Hepatocyte (in vitro differentiated cells): ENCODE measurements around the gene LIMS2. TPM values are rescaled to one million over a fixed set of nuclear protein-coding genes. Genes with fewer than 3 reads are reported as not detected.
A peak's percentile ranks its signal among the peaks of the same experiment; 100 is the strongest.

Experiments used
- DNase-seq: peaks from one replicate; pipeline ENCODE4 v3.0.0-alpha.2; 2016; ENCODE audit warnings: low spot score
- H2AFZ ChIP-seq: fragments of 200-600 bp; sonication (generic); 2 replicates; pipeline ENCODE4 v1.6.0; 2016; ENCODE audit warnings: antibody characterized with exemption, mild to moderate bottlenecking
- H3K27ac ChIP-seq: fragments of 200-600 bp; sonication (generic); 2 replicates; pipeline ENCODE4 v1.5.1; 2016; ENCODE audit warnings: mild to moderate bottlenecking
- H3K27me3 ChIP-seq: fragments of 200-600 bp; sonication (generic); 2 replicates; pipeline ENCODE4 v1.6.1; 2016
- H3K36me3 ChIP-seq: fragments of 200-600 bp; sonication (generic); replicated peaks from 2 replicates; pipeline ENCODE4 v1.5.1; 2016; ENCODE audit warnings: low read depth; ENCODE audit not compliant: insufficient read depth
- H3K4me1 ChIP-seq: fragments of 200-600 bp; sonication (generic); 2 replicates; pipeline ENCODE4 v1.5.1; 2016; ENCODE audit warnings: mild to moderate bottlenecking, moderate library complexity; ENCODE audit not compliant: insufficient read depth
- H3K4me2 ChIP-seq: fragments of 200-600 bp; sonication (generic); 2 replicates; pipeline ENCODE4 v1.6.0; 2016
- H3K4me3 ChIP-seq: fragments of 200-600 bp; sonication (generic); 2 replicates; pipeline ENCODE4 v1.5.1; 2016; ENCODE audit warnings: mild to moderate bottlenecking
- H3K79me2 ChIP-seq: fragments of 200-600 bp; sonication (generic); 2 replicates; pipeline ENCODE4 v1.6.0; 2017; ENCODE audit warnings: mild to moderate bottlenecking
- H3K9me2 ChIP-seq: fragments of 200-600 bp; sonication (generic); replicated peaks from 2 replicates; pipeline ENCODE4 v1.6.0; 2017; ENCODE audit warnings: mild to moderate bottlenecking; ENCODE audit not compliant: insufficient read depth
- H3K9me3 ChIP-seq: fragments of 200-600 bp; sonication (generic); 2 replicates; pipeline ENCODE4 v1.5.1; 2016; ENCODE audit warnings: low read depth, mild to moderate bottlenecking
- H4K20me1 ChIP-seq: fragments of 200-600 bp; sonication (generic); 2 replicates; pipeline ENCODE4 v1.6.0; 2016; ENCODE audit warnings: mild to moderate bottlenecking; ENCODE audit not compliant: insufficient read depth, poor library complexity, severe bottlenecking
- CTCF ChIP-seq: fragments of 200-600 bp; sonication (generic); IDR thresholded peaks from 2 replicates; pipeline ENCODE4 v1.5.1; 2016; ENCODE audit warnings: antibody characterized with exemption, mild to moderate bottlenecking; ENCODE audit not compliant: poor library complexity
- EZH2 ChIP-seq: fragments of 200-600 bp; sonication (generic); IDR thresholded peaks from 2 replicates; pipeline ENCODE4 v1.6.1; 2016; ENCODE audit warnings: antibody characterized with exemption, mild to moderate bottlenecking, borderline replicate concordance
- EZH2phosphoT487 ChIP-seq: fragments of 200-600 bp; sonication (generic); IDR thresholded peaks from one replicate; pipeline ENCODE4 v1.6.1; 2018; ENCODE audit warnings: antibody characterized with exemption, mild to moderate bottlenecking, low read depth, moderate library complexity; ENCODE audit not compliant: unreplicated experiment, severe bottlenecking
- WGBS: methylation state at CpG from one replicate; pipeline ENCODE4 v1.1.6; 2016; ENCODE audit warnings: low lambda C conversion rate; ENCODE audit errors: missing lambda C conversion rate; 5-methylcytosine and 5-hydroxymethylcytosine counted together
- polyA plus RNA-seq: library from polyadenylated mRNA; unstranded; fragments of >200 nt; fragmentation: Nextera tagmentation; extraction: Ambion mirVana; gene quantifications from 2 replicates; pipeline ENCODE4 v1.2.1, GENCODE V29; 2016
- total RNA-seq: library from RNA; depleted of rRNA; stranded (reverse); fragments of >200 nt; gene quantifications from 2 replicates; pipeline ENCODE4 v1.2.3, GENCODE V29; 2014

LIMS2 gene
- total and polyA plus RNA-seq, 2 experiments from 2014 or later, result 4.0 to 8.3 TPM

GRCh38 chr2:127700527-127701192, 25.3 kb upstream of the LIMS2 start:
- Histone ChIP-seq H3K27ac (peak overlapping the region; percentile 99), H3K79me2 (peaks cover 26% of the 10 kb centered on the region), H4K20me1 (peaks cover 10% of the 10 kb centered on the region), H3K9me2 (no peaks in the 10 kb centered on the region), H3K4me2 (peak overlapping the region; percentile 81), H3K4me3 (peak overlapping the region; percentile 27), H3K4me1 (peaks cover 19% of the 10 kb centered on the region), H3K27me3 (no peaks in the 10 kb centered on the region), H3K9me3 (no peaks in the 10 kb centered on the region), H2AFZ (peak overlapping the region; percentile 63), H3K36me3 (no peaks in the 10 kb centered on the region)
- no peak for TF ChIP-seq CTCF
- TF ChIP-seq EZH2, result no peak
- TF ChIP-seq EZH2phosphoT487, result no peak
- WGBS, result 46% methylated on average over 17 of the region's 17 CpGs
- peak; percentile 92 for DNase-seq

- Histone ChIP-seq H3K9me2 (no peaks in the 10 kb centered on the region), H3K9me3 (no peaks in the 10 kb centered on the region), H3K27me3 (no peaks in the 10 kb centered on the region), H2AFZ (no peak overlapping the region), H3K4me3 (no peak overlapping the region), H3K4me2 (no peak overlapping the region), H3K4me1 (peaks cover 22% of the 10 kb centered on the region), H4K20me1 (peaks cover 10% of the 10 kb centered on the region), H3K27ac (no peak overlapping the region), H3K79me2 (peaks cover 16% of the 10 kb centered on the region), H3K36me3 (no peaks in the 10 kb centered on the region)
- no peak for TF ChIP-seq EZH2
- no peak for TF ChIP-seq EZH2phosphoT487
- no peak for TF ChIP-seq CTCF
- DNase-seq, result no peak
- 94% methylated on average over 25 of the region's 27 CpGs for WGBS
These were observed 23.4 kb upstream of the LIMS2 start for GRCh38 chr2:127698553-127699355.

GRCh38 chr2:127697482-127698180, 22.3 kb upstream of the LIMS2 start:
- H4K20me1 ChIP-seq, result peaks cover 3% of the 10 kb centered on the region
- TF ChIP-seq EZH2phosphoT487 (no peak), CTCF (no peak), EZH2 (no peak)
- no peaks in the 10 kb centered on the region for H3K9me3 ChIP-seq
- H2AFZ ChIP-seq, result no peak overlapping the region
- H3K9me2 ChIP-seq, result no peaks in the 10 kb centered on the region
- DNase-seq, result no peak
- H3K4me3 ChIP-seq, result no peak overlapping the region
- H3K4me2 ChIP-seq, result no peak overlapping the region
- peaks cover 5% of the 10 kb centered on the region for H3K79me2 ChIP-seq
- no peaks in the 10 kb centered on the region for H3K36me3 ChIP-seq
- no peak overlapping the region for H3K27ac ChIP-seq
- peaks cover 17% of the 10 kb centered on the region for H3K4me1 ChIP-seq
- no peaks in the 10 kb centered on the region for H3K27me3 ChIP-seq
- 95% methylated on average over 21 of the region's 21 CpGs for WGBS
